Measurements from ENCODE around the gene TMPRSS3.

TMPRSS3 gene

GRCh38 chr21:42343963-42344510 is 51.8 kb downstream of the TMPRSS3 start:
- peaks cover 2% of the 10 kb centered on the region for H3K4me1 Mint-ChIP-seq (ENCODE audit: low read depth)
- H3K4me3 Mint-ChIP-seq: no peak overlapping the region
- DNase-seq: peak; percentile 23
- no peaks in the 10 kb centered on the region for H3K9me3 Mint-ChIP-seq
- H3K27ac Mint-ChIP-seq: no peak overlapping the region
- no peaks in the 10 kb centered on the region for H3K36me3 Mint-ChIP-seq (ENCODE audit: low read depth)
- no peaks in the 10 kb centered on the region for H3K27me3 Mint-ChIP-seq

- Mint-ChIP-seq H3K4me3 (no peak overlapping the region), H3K9me3 (no peaks in the 10 kb centered on the region), H3K27ac (no peak overlapping the region), H3K4me1 (ENCODE audit: low read depth) (peaks cover 2% of the 10 kb centered on the region), H3K36me3 (ENCODE audit: low read depth) (no peaks in the 10 kb centered on the region), H3K27me3 (no peaks in the 10 kb centered on the region)
- DNase-seq: peak; percentile 18
Measured at GRCh38 chr21:42343556-42343955, 52.3 kb downstream of the TMPRSS3 start.

GRCh38 chr21:42343101-42343500 is 52.8 kb downstream of the TMPRSS3 start:
- Mint-ChIP-seq H3K4me3 (no peak overlapping the region), H3K27me3 (no peaks in the 10 kb centered on the region), H3K36me3 (ENCODE audit: low read depth) (no peaks in the 10 kb centered on the region), H3K4me1 (ENCODE audit: low read depth) (peaks cover 5% of the 10 kb centered on the region), H3K27ac (no peak overlapping the region), H3K9me3 (no peaks in the 10 kb centered on the region)
- DNase-seq: no peak

- peaks cover 14% of the 10 kb centered on the region for H3K4me1 Mint-ChIP-seq (ENCODE audit: low read depth)
- no peak overlapping the region for H3K4me3 Mint-ChIP-seq
- DNase-seq: no peak
- no peaks in the 10 kb centered on the region for H3K36me3 Mint-ChIP-seq (ENCODE audit: low read depth)
- no peaks in the 10 kb centered on the region for H3K27me3 Mint-ChIP-seq
- H3K9me3 Mint-ChIP-seq: no peaks in the 10 kb centered on the region
- H3K27ac Mint-ChIP-seq: no peak overlapping the region
Measured at GRCh38 chr21:42341776-42342542, 53.9 kb downstream of the TMPRSS3 start.

GRCh38 chr21:42340187-42341050 is 55.4 kb downstream of the TMPRSS3 start:
- Mint-ChIP-seq H3K4me1 (ENCODE audit: low read depth) (peaks cover 14% of the 10 kb centered on the region), H3K27me3 (no peaks in the 10 kb centered on the region), H3K4me3 (no peak overlapping the region), H3K27ac (no peak overlapping the region), H3K9me3 (no peaks in the 10 kb centered on the region), H3K36me3 (ENCODE audit: low read depth) (no peaks in the 10 kb centered on the region)
- peak; percentile 17 for DNase-seq

- DNase-seq: peak; percentile 28
- H3K36me3 Mint-ChIP-seq (ENCODE audit: low read depth): no peaks in the 10 kb centered on the region
- peaks cover 14% of the 10 kb centered on the region for H3K4me1 Mint-ChIP-seq (ENCODE audit: low read depth)
- no peak overlapping the region for H3K27ac Mint-ChIP-seq
- H3K9me3 Mint-ChIP-seq: no peaks in the 10 kb centered on the region
- no peaks in the 10 kb centered on the region for H3K27me3 Mint-ChIP-seq
- no peak overlapping the region for H3K4me3 Mint-ChIP-seq
Measured at GRCh38 chr21:42338729-42339715, 56.8 kb downstream of the TMPRSS3 start.

GRCh38 chr21:42337830-42338728 is 57.8 kb downstream of the TMPRSS3 start:
- H3K27me3 Mint-ChIP-seq: no peaks in the 10 kb centered on the region
- peak; percentile 84 for DNase-seq
- no peak overlapping the region for H3K4me3 Mint-ChIP-seq
- H3K36me3 Mint-ChIP-seq (ENCODE audit: low read depth): no peaks in the 10 kb centered on the region
- no peak overlapping the region for H3K27ac Mint-ChIP-seq
- no peaks in the 10 kb centered on the region for H3K9me3 Mint-ChIP-seq
- peaks cover 14% of the 10 kb centered on the region for H3K4me1 Mint-ChIP-seq (ENCODE audit: low read depth)

- Mint-ChIP-seq H3K36me3 (ENCODE audit: low read depth) (no peaks in the 10 kb centered on the region), H3K9me3 (no peaks in the 10 kb centered on the region), H3K4me1 (ENCODE audit: low read depth) (peaks cover 14% of the 10 kb centered on the region), H3K27ac (no peak overlapping the region), H3K4me3 (no peak overlapping the region), H3K27me3 (no peaks in the 10 kb centered on the region)
- no peak for DNase-seq
Measured at GRCh38 chr21:42337276-42337675, 58.6 kb downstream of the TMPRSS3 start.

- peaks cover 14% of the 10 kb centered on the region for H3K4me1 Mint-ChIP-seq (ENCODE audit: low read depth)
- no peaks in the 10 kb centered on the region for H3K27me3 Mint-ChIP-seq
- no peak overlapping the region for H3K27ac Mint-ChIP-seq
- H3K36me3 Mint-ChIP-seq (ENCODE audit: low read depth): no peaks in the 10 kb centered on the region
- no peak for DNase-seq
- H3K4me3 Mint-ChIP-seq: no peak overlapping the region
- peaks cover 9% of the 10 kb centered on the region for H3K9me3 Mint-ChIP-seq
Measured at GRCh38 chr21:42336054-42336453, 59.8 kb downstream of the TMPRSS3 start.

GRCh38 chr21:42332557-42333317 is 63.1 kb downstream of the TMPRSS3 start:
- no peak overlapping the region for H3K4me3 Mint-ChIP-seq
- DNase-seq: no peak
- H3K4me1 Mint-ChIP-seq (ENCODE audit: low read depth): peaks cover 5% of the 10 kb centered on the region
- no peaks in the 10 kb centered on the region for H3K27me3 Mint-ChIP-seq
- H3K27ac Mint-ChIP-seq: no peak overlapping the region
- H3K36me3 Mint-ChIP-seq (ENCODE audit: low read depth): no peaks in the 10 kb centered on the region
- peaks cover 13% of the 10 kb centered on the region for H3K9me3 Mint-ChIP-seq

GRCh38 chr21:42331660-42332059 is 64.2 kb downstream of the TMPRSS3 start:
- no peak overlapping the region for H3K4me3 Mint-ChIP-seq
- no peak overlapping the region for H3K27ac Mint-ChIP-seq
- H3K4me1 Mint-ChIP-seq (ENCODE audit: low read depth): no peaks in the 10 kb centered on the region
- DNase-seq: no peak
- no peaks in the 10 kb centered on the region for H3K36me3 Mint-ChIP-seq (ENCODE audit: low read depth)
- H3K9me3 Mint-ChIP-seq: peaks cover 13% of the 10 kb centered on the region
- no peaks in the 10 kb centered on the region for H3K27me3 Mint-ChIP-seq

- no peak overlapping the region for H3K4me3 Mint-ChIP-seq
- DNase-seq: no peak
- no peak overlapping the region for H3K27ac Mint-ChIP-seq
- H3K36me3 Mint-ChIP-seq (ENCODE audit: low read depth): no peaks in the 10 kb centered on the region
- H3K4me1 Mint-ChIP-seq (ENCODE audit: low read depth): no peaks in the 10 kb centered on the region
- H3K27me3 Mint-ChIP-seq: no peaks in the 10 kb centered on the region
- H3K9me3 Mint-ChIP-seq: peaks cover 13% of the 10 kb centered on the region
Measured at GRCh38 chr21:42330380-42331371, 65.2 kb downstream of the TMPRSS3 start.
